WERI-Rb-1 (cell line): Measurements from ENCODE around the gene KLHL40.

Experiments used
- DNase-seq: peaks from one replicate; pipeline ENCODE4 v3.0.0-alpha.2; 2020
- H3K27ac ChIP-seq: fragments of 250-450 bp; sonication (Bioruptor Pico); 2 replicates; pipeline ENCODE4 v1.5.1; 2020; ENCODE audit warnings: mild to moderate bottlenecking, moderate library complexity
- H3K27me3 ChIP-seq: fragments of 250-450 bp; sonication (Bioruptor Pico); 2 replicates; pipeline ENCODE4 v1.5.1; 2021; ENCODE audit warnings: mild to moderate bottlenecking, low read depth, moderate library complexity; ENCODE audit not compliant: insufficient read depth, severe bottlenecking
- H3K36me3 ChIP-seq: fragments of 250-450 bp; sonication (Bioruptor Pico); 2 replicates; pipeline ENCODE4 v1.5.1; 2020; ENCODE audit warnings: mild to moderate bottlenecking, moderate library complexity
- H3K4me3 ChIP-seq: 2 replicates; pipeline ENCODE4 v1.5.1; 2011; ENCODE audit warnings: low read depth, mild to moderate bottlenecking, control low read depth, low read length
- H3K9me3 ChIP-seq: fragments of 250-450 bp; sonication (Bioruptor Pico); 2 replicates; pipeline ENCODE4 v1.5.1; 2021; ENCODE audit warnings: mild to moderate bottlenecking, moderate library complexity; ENCODE audit not compliant: severe bottlenecking
- CTCF ChIP-seq: IDR thresholded peaks from 2 replicates; pipeline ENCODE4 v1.5.1; 2011; ENCODE audit warnings: low read depth, mild to moderate bottlenecking, control low read depth, inconsistent platforms, low read length

KLHL40 gene

GRCh38 chr3:42666022-42666421, 19.3 kb upstream of the KLHL40 start:
- Histone ChIP-seq H3K27ac (no peak overlapping the region), H3K9me3 (peaks cover 7% of the 10 kb centered on the region), H3K27me3 (no peaks in the 10 kb centered on the region), H3K4me3 (no peak overlapping the region), H3K36me3 (no peaks in the 10 kb centered on the region)
- TF ChIP-seq CTCF, result no peak
- no peak for DNase-seq

- TF ChIP-seq CTCF, result no peak
- no peaks in the 10 kb centered on the region for H3K36me3 ChIP-seq
- H3K27me3 ChIP-seq, result no peaks in the 10 kb centered on the region
- no peak overlapping the region for H3K4me3 ChIP-seq
- DNase-seq, result no peak
- H3K27ac ChIP-seq, result no peak overlapping the region
- H3K9me3 ChIP-seq, result peaks cover 7% of the 10 kb centered on the region
These were observed 18.7 kb upstream of the KLHL40 start for GRCh38 chr3:42666577-42666998.

- Histone ChIP-seq H3K36me3 (no peaks in the 10 kb centered on the region), H3K4me3 (no peak overlapping the region), H3K27me3 (no peaks in the 10 kb centered on the region), H3K27ac (peak overlapping the region; percentile 64), H3K9me3 (peaks cover 7% of the 10 kb centered on the region)
- no peak for TF ChIP-seq CTCF
- no peak for DNase-seq
These were observed 18.2 kb upstream of the KLHL40 start for GRCh38 chr3:42667096-42667522.

GRCh38 chr3:42667523-42668412, 17.6 kb upstream of the KLHL40 start:
- no peak for TF ChIP-seq CTCF
- Histone ChIP-seq H3K4me3 (no peak overlapping the region), H3K27ac (peak overlapping the region; percentile 64), H3K9me3 (peaks cover 7% of the 10 kb centered on the region), H3K27me3 (no peaks in the 10 kb centered on the region), H3K36me3 (no peaks in the 10 kb centered on the region)
- DNase-seq, result peak; percentile 75

- no peak for TF ChIP-seq CTCF
- DNase-seq, result no peak
- peak overlapping the region; percentile 64 for H3K27ac ChIP-seq
- peaks cover 7% of the 10 kb centered on the region for H3K9me3 ChIP-seq
- no peaks in the 10 kb centered on the region for H3K36me3 ChIP-seq
- H3K27me3 ChIP-seq, result no peaks in the 10 kb centered on the region
- no peak overlapping the region for H3K4me3 ChIP-seq
These were observed 16.9 kb upstream of the KLHL40 start for GRCh38 chr3:42668413-42668760.

- Histone ChIP-seq H3K9me3 (peaks cover 7% of the 10 kb centered on the region), H3K27ac (no peak overlapping the region), H3K27me3 (no peaks in the 10 kb centered on the region), H3K36me3 (no peaks in the 10 kb centered on the region), H3K4me3 (no peak overlapping the region)
- no peak for DNase-seq
- no peak for TF ChIP-seq CTCF
These were observed 16.5 kb upstream of the KLHL40 start for GRCh38 chr3:42668793-42669217.
